ENCODE measurements around the gene TPST1. TPM values are rescaled to one million over a fixed set of nuclear protein-coding genes. Genes with fewer than 3 reads are reported as not detected.

TPST1 gene
- total RNA-seq, 1 donor, result 137 TPM

GRCh38 chr7:66211429-66211828 is 6.3 kb downstream of the TPST1 start:
- H3K4me1 ChIP-seq (ENCODE audit: insufficient read depth, low read length), result peaks cover 42% of the 10 kb centered on the region
- peak overlapping the region; percentile 2 for H3K4me2 ChIP-seq (ENCODE audit: insufficient read depth, low read length)
- H3K9me3 ChIP-seq (ENCODE audit: low read depth, low read length), result no peaks in the 10 kb centered on the region
- DNase-seq (ENCODE audit: insufficient read length, low spot score, missing footprints), result no peak
- no peak overlapping the region for H3K4me3 ChIP-seq (ENCODE audit: insufficient read depth, low read length)
- H3K27ac ChIP-seq (ENCODE audit: low read depth, low read length), result peak overlapping the region; percentile 51
- no peak for TF ChIP-seq CTCF (IDR thresholded peaks at IDR 0.05; ENCODE audit: extremely low read depth, low read depth, low read length)
- H3K79me2 ChIP-seq (ENCODE audit: insufficient read depth, low read length), result peaks cover 76% of the 10 kb centered on the region
- no peak overlapping the region for H2AFZ ChIP-seq (ENCODE audit: low read length)
- H3K36me3 ChIP-seq (ENCODE audit: insufficient read depth, low read length), result peaks cover 17% of the 10 kb centered on the region
- peaks cover 31% of the 10 kb centered on the region for H4K20me1 ChIP-seq (ENCODE audit: insufficient read depth, low read length)
- no peaks in the 10 kb centered on the region for H3K27me3 ChIP-seq (ENCODE audit: insufficient read depth, low read length)

GRCh38 chr7:66213637-66214036 is 8.5 kb downstream of the TPST1 start:
- Histone ChIP-seq H2AFZ (ENCODE audit: low read length) (no peak overlapping the region), H3K27ac (ENCODE audit: low read depth, low read length) (peak overlapping the region; percentile 47), H3K4me1 (ENCODE audit: insufficient read depth, low read length) (peaks cover 28% of the 10 kb centered on the region), H3K9me3 (ENCODE audit: low read depth, low read length) (no peaks in the 10 kb centered on the region), H4K20me1 (ENCODE audit: insufficient read depth, low read length) (peaks cover 28% of the 10 kb centered on the region), H3K4me2 (ENCODE audit: insufficient read depth, low read length) (peak overlapping the region; percentile 58), H3K79me2 (ENCODE audit: insufficient read depth, low read length) (peaks cover 75% of the 10 kb centered on the region), H3K27me3 (ENCODE audit: insufficient read depth, low read length) (no peaks in the 10 kb centered on the region), H3K4me3 (ENCODE audit: insufficient read depth, low read length) (no peak overlapping the region), H3K36me3 (ENCODE audit: insufficient read depth, low read length) (peaks cover 17% of the 10 kb centered on the region)
- no peak for TF ChIP-seq CTCF (IDR thresholded peaks at IDR 0.05; ENCODE audit: extremely low read depth, low read depth, low read length)
- DNase-seq (ENCODE audit: insufficient read length, low spot score, missing footprints), result no peak

GRCh38 chr7:66216687-66217086 is 11.6 kb downstream of the TPST1 start:
- TF ChIP-seq CTCF (IDR thresholded peaks at IDR 0.05; ENCODE audit: extremely low read depth, low read depth, low read length), result no peak
- Histone ChIP-seq H2AFZ (ENCODE audit: low read length) (no peak overlapping the region), H3K4me3 (ENCODE audit: insufficient read depth, low read length) (no peak overlapping the region), H3K79me2 (ENCODE audit: insufficient read depth, low read length) (peaks cover 75% of the 10 kb centered on the region), H3K4me1 (ENCODE audit: insufficient read depth, low read length) (peaks cover 29% of the 10 kb centered on the region), H3K9me3 (ENCODE audit: low read depth, low read length) (no peaks in the 10 kb centered on the region), H3K27me3 (ENCODE audit: insufficient read depth, low read length) (no peaks in the 10 kb centered on the region), H3K27ac (ENCODE audit: low read depth, low read length) (no peak overlapping the region), H3K4me2 (ENCODE audit: insufficient read depth, low read length) (no peak overlapping the region), H3K36me3 (ENCODE audit: insufficient read depth, low read length) (no peaks in the 10 kb centered on the region), H4K20me1 (ENCODE audit: insufficient read depth, low read length) (peaks cover 24% of the 10 kb centered on the region)
- no peak for DNase-seq (ENCODE audit: insufficient read length, low spot score, missing footprints)

GRCh38 chr7:66219805-66220204 is 14.7 kb downstream of the TPST1 start:
- Histone ChIP-seq H4K20me1 (ENCODE audit: insufficient read depth, low read length) (peaks cover 47% of the 10 kb centered on the region), H3K4me2 (ENCODE audit: insufficient read depth, low read length) (no peak overlapping the region), H3K9me3 (ENCODE audit: low read depth, low read length) (no peaks in the 10 kb centered on the region), H3K27ac (ENCODE audit: low read depth, low read length) (no peak overlapping the region), H3K79me2 (ENCODE audit: insufficient read depth, low read length) (peaks cover 83% of the 10 kb centered on the region), H3K4me1 (ENCODE audit: insufficient read depth, low read length) (peaks cover 6% of the 10 kb centered on the region), H3K4me3 (ENCODE audit: insufficient read depth, low read length) (no peak overlapping the region), H2AFZ (ENCODE audit: low read length) (no peak overlapping the region), H3K36me3 (ENCODE audit: insufficient read depth, low read length) (no peaks in the 10 kb centered on the region), H3K27me3 (ENCODE audit: insufficient read depth, low read length) (no peaks in the 10 kb centered on the region)
- TF ChIP-seq CTCF (IDR thresholded peaks at IDR 0.05; ENCODE audit: extremely low read depth, low read depth, low read length), result no peak
- no peak for DNase-seq (ENCODE audit: insufficient read length, low spot score, missing footprints)

Data from osteoblast (primary cell).